ENCODE data around the gene ATP9B. TPM values are rescaled to one million over a fixed set of nuclear protein-coding genes. Genes with fewer than 3 reads are reported as not detected.

ATP9B gene
- total RNA-seq, 1 donor from 2014 or later = 50.3 TPM

GRCh38 chr18:79379251-79379905 lies 310.2 kb downstream of the ATP9B start:
- TF ChIP-seq CTCF (IDR thresholded peaks at IDR 0.05) (no peak), POLR2AphosphoS5 (IDR thresholded peaks at IDR 0.05; ENCODE audit: insufficient read depth in 1 of 2, low read depth in 1 of 2) (no peak), POLR2A (IDR thresholded peaks at IDR 0.05) (no peak)
- Histone ChIP-seq H3K36me3 (peaks cover 0 to 14% of the 10 kb centered on the region in 2 donors), H3K27ac (no peak overlapping the region), H3K9me3 (no peaks in the 10 kb centered on the region), H3K4me1 (peaks cover 8% of the 10 kb centered on the region), H3K27me3 (no peaks in the 10 kb centered on the region), H3K4me3 (no peak overlapping the region)
- DNase-seq (ENCODE audit: extremely low spot score in 2 of 2) = no peak
- intact Hi-C loops (cut with DNase I) = loop anchor here (2.0 kb wide), 1 partner anchor 265 kb away; no protein-coding TSS in a partner anchor

DNA sequence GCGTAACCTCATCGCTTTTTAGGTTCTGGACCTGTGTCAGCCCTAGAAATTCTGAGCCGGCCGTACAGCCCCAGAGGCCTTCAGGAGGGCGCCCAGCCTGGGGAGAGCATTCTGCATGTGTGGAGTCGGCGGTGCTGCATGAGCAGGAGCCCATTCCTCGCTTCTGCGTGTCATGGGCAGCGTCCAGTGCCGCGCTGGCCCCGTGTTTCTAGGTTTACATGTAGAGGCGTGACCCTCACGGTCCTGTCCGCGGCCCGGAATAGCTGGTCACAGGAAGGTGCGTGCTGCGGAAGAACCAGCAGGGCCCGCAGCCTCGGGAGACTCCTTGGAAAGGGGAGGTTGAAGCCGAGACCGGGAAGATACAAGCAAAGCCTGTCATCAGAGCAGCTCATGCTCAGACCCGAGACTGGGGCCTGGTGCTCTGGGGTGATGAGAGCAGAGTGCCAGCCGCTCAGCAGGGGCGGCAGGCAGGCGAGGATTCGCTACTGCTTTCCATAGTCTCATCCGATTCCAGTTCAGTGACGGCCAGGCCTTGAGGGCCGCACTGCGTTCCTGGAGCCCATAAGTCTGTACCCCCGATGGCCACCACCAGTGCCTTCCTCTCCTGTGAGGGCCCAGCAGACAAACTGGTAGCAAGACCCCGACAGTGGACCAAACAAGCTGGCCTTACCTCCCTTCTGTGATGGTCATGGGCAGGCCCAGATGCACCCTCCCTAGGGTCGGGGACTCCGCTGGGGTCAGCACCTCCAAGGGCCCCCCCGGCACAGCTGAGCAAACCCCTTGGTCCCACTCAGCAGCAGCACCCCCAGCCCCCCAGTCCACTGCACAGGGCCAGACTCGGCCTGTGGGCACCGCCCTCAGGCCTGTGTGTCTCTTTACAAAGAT lies 311.0 kb downstream of the ATP9B start:
- DNase-seq (ENCODE audit: extremely low spot score in 2 of 2) = no peak
- no peaks in the 10 kb centered on the region for H3K27me3 ChIP-seq

DNA sequence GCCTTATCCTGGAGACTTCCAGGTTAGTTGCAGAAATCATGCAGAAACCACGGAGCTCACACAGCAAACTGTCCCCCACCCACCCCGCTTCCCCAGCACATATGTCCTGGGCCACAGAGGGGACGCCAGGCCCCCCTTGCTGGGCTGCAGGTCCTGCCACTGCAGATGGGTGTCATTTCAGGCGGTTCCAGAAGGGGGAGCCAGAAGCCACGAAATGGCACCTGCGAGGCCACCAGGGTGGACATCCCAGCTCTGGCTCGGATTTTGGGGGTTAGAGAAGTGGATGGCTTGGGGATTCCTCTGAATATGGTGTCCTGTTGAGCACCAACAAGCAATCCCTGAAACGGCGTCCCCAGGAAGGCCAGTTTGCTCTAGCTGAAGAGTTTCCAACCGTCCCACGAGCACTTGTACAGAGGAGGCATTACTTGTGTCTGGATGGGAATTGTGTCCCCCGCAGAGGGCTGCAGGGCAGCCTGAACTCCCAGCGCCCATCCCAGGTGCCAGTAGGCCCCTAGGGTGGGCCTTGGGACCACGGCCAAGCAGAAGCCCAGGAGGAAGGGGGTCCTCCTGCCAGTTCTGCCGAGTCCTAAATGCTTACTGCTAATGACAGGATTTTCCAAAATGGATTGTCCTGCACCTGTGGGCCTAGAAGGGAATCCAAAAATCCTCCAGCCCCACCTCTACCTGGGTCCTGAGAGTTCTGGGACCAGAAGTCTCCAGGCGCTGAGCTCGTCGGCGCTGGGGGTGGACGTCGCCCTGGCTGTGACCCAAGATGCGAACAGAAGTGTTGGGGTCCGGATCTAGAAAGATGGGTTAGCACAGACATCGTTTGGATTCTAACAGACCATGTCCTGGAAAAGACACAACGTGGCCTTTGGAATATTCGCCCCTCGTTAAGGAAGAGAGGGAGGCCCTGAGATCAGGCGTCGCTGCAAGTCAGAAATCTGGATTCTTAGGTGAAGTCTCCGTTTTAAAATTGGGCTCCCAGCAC lies 311.9 kb downstream of the ATP9B start:
- DNase-seq (ENCODE audit: extremely low spot score in 2 of 2) = no peak
- TF ChIP-seq CTCF (IDR thresholded peaks at IDR 0.05) = peak; percentile 61 to 88 (median 80)
- TF ChIP-seq POLR2A (IDR thresholded peaks at IDR 0.05) = no peak
- no peak for TF ChIP-seq POLR2AphosphoS5 (IDR thresholded peaks at IDR 0.05; ENCODE audit: insufficient read depth in 1 of 2, low read depth in 1 of 2)
- Histone ChIP-seq H3K4me1 (peaks cover 8% of the 10 kb centered on the region), H3K4me3 (no peak overlapping the region), H3K9me3 (no peaks in the 10 kb centered on the region), H3K36me3 (peaks cover 0 to 14% of the 10 kb centered on the region in 2 donors), H3K27me3 (no peaks in the 10 kb centered on the region), H3K27ac (no peak overlapping the region)
- intact Hi-C loops (cut with DNase I) = loop anchor here (2.0 kb wide), 1 partner anchor 150 kb away; no protein-coding TSS in a partner anchor

More for the DNA sequence above, 311.0 kb downstream of the ATP9B start:
- H3K4me3 ChIP-seq = no peak overlapping the region
- H3K4me1 ChIP-seq = peaks cover 8% of the 10 kb centered on the region
- intact Hi-C loops (cut with DNase I) = loop anchor here (2.0 kb wide), 2 partner anchors 151 to 265 kb away; no protein-coding TSS in a partner anchor
- no peaks in the 10 kb centered on the region for H3K9me3 ChIP-seq
- H3K27ac ChIP-seq = no peak overlapping the region
- H3K36me3 ChIP-seq = peaks cover 0 to 14% of the 10 kb centered on the region in 2 donors
- no peak for TF ChIP-seq CTCF (IDR thresholded peaks at IDR 0.05)
- TF ChIP-seq POLR2AphosphoS5 (IDR thresholded peaks at IDR 0.05; ENCODE audit: insufficient read depth in 1 of 2, low read depth in 1 of 2) = no peak
- TF ChIP-seq POLR2A (IDR thresholded peaks at IDR 0.05) = no peak

DNA sequence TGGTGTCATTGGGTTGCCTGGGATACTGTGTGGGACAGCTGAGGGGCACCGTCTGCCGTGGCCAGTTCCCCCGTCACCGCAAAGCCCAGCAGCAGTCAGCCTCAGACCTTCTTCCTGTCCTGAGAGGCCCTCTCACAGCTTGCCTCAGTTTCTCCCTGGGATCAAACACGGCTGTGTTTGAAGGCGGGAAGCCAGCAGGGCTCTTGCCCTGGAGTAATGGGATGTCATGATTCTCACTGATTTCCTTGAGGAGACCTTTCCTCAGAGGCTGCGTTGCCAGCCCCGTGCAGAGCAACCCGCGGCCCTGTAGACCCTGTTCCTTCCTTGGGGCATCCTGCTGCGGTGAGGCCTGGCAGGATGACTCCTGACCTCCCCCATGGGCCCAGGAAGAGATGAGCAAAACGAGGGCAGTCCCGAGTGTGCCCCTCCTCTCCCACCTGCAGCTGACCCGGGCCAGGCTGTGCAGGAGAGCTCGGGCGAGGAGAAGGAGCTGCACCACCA lies 312.7 kb downstream of the ATP9B start:
- Histone ChIP-seq H3K27ac (no peak overlapping the region), H3K36me3 (peaks cover 0 to 14% of the 10 kb centered on the region in 2 donors), H3K27me3 (no peaks in the 10 kb centered on the region), H3K4me1 (peaks cover 8% of the 10 kb centered on the region), H3K4me3 (no peak overlapping the region), H3K9me3 (no peaks in the 10 kb centered on the region)
- intact Hi-C loops (cut with DNase I) = loop anchor here (2.0 kb wide), 1 partner anchor 149 kb away; no protein-coding TSS in a partner anchor
- no peak for TF ChIP-seq CTCF (IDR thresholded peaks at IDR 0.05)
- TF ChIP-seq POLR2A (IDR thresholded peaks at IDR 0.05) = no peak
- no peak for TF ChIP-seq POLR2AphosphoS5 (IDR thresholded peaks at IDR 0.05; ENCODE audit: insufficient read depth in 1 of 2, low read depth in 1 of 2)
- no peak for DNase-seq (ENCODE audit: extremely low spot score in 2 of 2)

Data from vagina (tissue), 2 donors.